Right hindlimb (tissue), 1 donor: ENCODE data around the gene ABO.
"Not testable (repeated sequence)": the region's sequence is repeated elsewhere in the genome, so short reads cannot be mapped to it uniquely, and the experiment has no call there.

Source experiments
- DNase-seq: peaks from one replicate; pipeline ENCODE4 v3.0.0-alpha.2; 2018

ABO gene

GRCh38 chr9:133275105-133276000 lies at the start of gene ABO:
ABO (minus strand) TSS chr9:133275201.
- no peak for DNase-seq

GRCh38 chr9:133323991-133324703 lies 49.1 kb upstream of the ABO start:
- DNase-seq = no peak

- no peak for DNase-seq
Measured at GRCh38 chr9:133323211-133323610, 48.2 kb upstream of the ABO start.

DNA sequence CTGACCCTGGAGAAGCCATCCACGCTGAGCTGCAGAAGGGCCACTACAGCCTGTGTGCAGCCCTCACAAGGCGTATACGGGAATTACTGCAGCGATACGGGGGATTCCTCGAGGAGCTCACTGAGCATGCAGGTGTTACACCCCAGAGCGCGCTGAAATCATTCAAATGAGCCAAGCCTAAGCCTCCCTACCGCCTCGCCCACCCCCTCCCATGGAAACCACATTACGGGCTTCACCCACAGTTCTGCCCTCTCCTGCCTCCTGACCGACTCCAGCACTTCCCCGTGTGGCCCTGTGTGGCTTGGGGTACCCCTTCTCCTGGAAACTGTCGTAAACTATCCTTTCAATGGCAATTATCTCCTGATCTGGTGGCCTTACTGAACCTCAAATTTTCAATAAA lies 47.7 kb upstream of the ABO start:
- no peak for DNase-seq

DNA sequence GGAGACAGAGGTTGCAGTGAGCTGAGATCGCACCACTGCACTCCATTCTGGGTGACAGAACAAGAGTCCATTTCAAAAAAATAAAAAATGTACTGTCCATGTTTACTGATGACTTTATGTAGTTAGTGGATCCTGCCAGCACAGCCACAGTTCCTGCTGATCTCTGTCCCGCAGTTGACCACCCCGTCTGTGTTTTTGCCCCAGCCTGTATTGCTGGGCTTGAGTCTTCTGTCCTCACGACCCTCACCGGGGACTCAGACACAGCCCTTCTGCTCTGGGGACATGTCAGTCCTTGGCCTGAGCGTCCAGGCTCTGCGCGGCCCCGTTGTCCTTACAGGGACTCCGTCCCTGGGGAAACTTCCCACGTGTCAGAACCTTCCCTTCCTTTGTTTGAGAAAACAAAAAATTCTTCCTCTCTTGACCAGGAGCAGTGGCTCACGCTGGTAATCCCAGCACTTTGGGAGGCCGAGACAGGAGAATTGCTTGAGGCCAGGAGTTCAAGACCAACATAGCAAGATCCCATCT lies 46.5 kb upstream of the ABO start:
- DNase-seq = no peak

GRCh38 chr9:133320421-133320881 lies 45.5 kb upstream of the ABO start:
- no peak for DNase-seq

DNA sequence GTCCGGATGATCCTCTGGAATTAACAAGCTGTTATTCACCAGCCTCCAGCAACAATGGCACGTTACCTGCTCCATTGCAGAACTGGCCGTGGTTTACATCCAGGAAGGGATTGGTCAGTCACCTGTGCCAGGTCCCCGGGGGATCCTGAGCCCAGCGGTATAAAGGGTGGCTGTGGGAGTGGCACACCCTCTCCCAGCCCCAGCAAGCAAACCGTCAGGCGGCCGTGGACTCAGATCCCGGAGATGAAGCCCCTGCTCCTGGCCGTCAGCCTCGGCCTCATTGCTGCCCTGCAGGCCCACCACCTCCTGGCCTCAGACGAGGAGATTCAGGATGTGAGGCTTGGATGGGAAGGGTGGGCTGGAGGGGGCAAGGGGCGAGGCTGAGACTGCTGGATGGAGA lies 42.5 kb upstream of the ABO start:
- DNase-seq = not testable (repeated sequence)

- DNase-seq = no peak
Measured at GRCh38 chr9:133315997-133316396, 41.0 kb upstream of the ABO start.

DNA sequence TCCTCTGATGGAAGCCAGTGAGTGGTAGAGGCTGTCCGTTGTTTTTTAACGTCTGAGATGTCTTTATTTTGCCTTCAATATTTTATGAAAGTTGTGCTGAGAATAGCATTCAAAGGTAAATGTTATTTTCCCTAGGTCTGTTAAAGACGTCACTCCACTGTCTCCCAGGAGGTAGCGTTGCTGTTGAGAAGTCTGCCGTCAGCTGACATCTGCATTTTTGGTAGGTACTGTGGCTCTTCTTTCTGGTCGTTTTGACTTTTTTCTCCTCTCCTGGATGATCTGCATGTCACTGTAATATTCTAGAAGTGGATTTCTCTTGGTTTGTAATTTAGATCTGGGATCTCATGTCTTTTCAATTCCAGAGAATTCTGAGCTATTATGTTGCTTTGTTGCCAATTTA lies 34.6 kb upstream of the ABO start:
- DNase-seq = no peak

DNA sequence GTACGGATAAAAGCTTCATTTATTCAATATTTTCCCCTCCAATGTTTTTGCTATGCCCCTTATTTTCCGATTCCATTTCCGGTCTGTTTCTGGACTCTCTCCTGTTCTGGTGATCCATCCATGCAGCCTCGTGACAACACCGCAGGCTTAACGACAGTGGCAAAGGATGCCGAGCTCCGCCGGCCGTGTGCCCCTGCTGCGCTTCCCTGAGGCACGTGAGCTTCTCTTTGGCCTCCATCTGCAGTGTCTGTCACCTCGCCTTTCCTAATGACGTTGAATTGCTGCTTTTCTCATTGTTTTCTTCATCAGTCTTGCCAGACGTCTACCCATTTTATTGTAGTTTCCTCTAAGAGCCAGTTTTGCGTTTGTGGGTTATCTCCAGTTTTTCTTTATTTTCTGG lies 32.3 kb upstream of the ABO start:
- DNase-seq = no peak

DNA sequence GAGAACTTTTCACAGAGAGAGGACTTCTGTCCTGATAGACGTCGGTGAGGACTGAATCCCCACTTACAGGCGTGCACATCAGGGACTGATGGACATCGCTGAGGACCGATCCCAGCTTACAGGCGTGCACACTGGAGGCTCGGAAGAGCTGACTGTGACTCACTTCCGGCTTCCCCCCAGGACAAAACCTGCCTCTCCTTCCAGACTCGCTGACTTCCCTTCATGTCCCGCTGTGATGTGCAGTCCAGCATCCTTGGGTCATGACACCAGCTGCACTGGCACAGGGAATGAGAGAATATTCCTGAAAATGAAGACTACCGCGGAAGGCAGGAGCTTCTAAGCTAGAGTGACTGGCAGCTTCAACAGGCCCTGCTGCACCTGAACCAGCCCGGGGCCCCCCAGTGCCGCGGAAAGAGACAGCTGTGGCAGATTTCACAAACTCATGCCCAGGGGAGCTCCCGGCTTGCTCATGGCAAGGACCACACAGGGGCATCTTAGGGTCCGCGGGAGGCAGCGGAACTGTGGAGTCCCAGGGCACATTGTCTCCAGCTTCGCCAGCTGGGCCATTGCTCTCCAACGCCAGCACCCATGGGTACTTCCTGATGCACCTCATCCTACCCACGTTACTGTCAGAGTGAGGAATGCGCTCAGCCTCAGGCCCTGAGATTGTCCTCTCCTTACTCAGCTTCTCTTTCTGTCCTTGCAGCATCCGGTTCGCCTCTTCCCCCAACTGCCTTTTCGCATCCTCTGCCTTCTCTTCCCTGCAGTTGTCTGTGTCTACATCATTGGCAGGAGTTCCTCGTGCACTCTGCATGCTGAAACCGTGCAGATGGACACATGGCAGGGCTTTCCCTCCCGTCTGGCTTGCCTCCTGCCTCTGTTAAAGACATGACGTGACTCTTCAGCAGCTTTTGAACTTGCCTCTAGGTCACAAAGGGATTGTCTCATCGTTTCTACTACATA lies 31.5 kb upstream of the ABO start:
- peak; percentile 26 for DNase-seq

DNA sequence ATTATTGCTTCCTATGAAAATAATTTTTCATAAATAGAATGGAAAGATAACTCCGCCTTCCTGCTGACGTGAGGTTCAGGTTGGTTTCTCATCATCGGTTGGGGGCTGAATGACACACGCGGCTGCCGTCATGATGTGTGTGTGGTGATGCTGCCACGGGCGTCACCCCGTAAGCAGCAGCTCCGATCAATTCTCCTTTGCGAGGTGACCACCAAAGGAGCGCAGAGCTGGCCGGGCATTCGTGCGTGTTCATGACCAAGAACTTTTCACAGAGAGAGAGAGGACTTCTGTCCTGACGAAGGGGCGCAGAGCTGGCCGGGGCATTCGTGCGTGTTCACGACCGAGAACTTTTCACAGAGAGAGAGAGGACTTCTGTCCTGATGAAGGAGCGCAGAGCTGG lies 30.7 kb upstream of the ABO start:
- no peak for DNase-seq

GRCh38 chr9:133304477-133305377 lies 29.7 kb upstream of the ABO start:
- DNase-seq = no peak

GRCh38 chr9:133304158-133304470 lies 29.1 kb upstream of the ABO start:
- DNase-seq = no peak

DNA sequence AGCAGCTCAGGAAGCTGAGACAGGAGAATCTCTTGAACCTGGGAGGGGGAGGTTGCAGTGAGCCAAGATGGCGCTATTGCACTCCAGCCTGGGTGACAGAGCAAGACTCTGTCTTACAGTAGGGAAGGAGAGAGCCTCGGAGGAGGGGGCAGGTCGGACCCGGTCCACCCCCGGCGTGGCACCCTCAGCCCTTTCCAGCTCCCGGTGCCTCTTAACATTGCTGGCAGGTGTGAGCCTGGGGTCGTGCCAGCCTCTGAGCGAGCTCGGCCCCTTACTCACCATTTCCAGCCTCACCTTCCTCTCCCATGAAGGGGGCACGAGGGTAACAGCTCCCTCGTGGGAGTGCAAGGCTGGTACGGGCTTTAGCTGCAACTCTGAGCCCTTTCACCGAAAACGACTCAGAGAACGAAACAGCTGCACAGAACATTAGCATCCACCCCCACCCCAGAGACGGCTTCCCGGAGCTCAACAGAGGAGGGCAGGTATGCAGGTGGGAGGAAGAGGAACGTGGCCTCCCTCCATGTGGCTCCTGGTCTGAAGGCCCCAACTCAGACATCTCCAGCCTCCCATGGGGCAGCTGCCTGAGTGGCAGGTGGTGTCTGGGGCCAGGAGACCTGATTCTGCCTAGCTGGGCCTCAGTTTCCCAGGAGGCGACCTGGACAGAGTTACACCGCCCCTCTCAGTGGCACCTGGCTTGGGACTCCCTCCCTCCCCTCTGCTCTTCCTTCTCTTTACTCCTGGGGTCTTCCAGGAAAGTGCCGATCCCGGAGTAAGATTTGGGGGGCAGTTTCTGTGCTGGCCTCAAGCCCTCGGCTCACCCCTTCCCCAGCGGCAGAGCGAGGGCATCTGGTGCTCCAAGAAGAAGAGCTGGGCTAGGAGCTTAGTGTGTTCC lies 28.5 kb upstream of the ABO start:
- DNase-seq = no peak

GRCh38 chr9:133301253-133302230 lies 26.5 kb upstream of the ABO start:
- DNase-seq = no peak

DNA sequence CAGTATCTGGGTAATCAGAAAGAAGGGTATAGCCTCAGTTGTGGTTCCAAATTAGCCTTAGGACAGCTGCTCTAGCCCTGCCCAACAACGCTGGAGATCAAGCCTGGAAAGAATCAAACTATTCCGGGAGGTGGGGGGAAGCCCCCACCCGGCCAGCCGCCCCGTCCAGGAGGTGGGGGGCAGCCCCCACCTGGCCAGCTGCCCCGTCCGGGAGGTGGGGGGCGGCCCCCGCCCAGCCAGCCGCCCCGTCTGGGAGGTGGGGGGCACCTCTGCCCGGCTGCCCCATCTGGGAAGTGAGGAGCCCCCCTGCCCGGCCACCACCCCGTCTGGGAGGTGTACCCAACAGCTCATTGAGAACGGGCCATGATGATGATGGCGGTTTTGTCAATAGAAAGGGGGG lies 25.0 kb upstream of the ABO start:
- DNase-seq = not testable (repeated sequence)

DNA sequence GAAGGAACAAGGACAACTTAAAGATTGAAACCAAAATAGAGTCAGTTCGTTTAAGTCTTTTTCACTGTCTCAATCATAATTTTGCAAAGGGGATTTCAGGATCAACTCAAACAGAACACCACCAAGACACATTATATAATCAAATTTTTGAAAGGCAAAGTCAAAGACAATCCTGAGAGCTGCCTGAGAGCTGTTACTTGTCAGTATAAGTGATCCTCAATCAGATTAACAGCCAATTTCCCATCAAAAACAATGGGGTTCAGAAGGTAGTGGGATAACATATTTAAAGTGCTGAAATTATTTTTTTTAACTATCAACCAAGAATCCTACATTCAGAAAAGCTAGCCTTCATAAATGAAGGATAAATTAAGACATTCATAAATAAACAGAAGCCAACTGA lies 19.3 kb upstream of the ABO start:
- DNase-seq = no peak

- DNase-seq = no peak
Measured at GRCh38 chr9:133290751-133291302, 15.8 kb upstream of the ABO start.
